ENCODE data around the gene CACNA1B.

CACNA1B gene

GRCh38 chr9:138061631-138062030 is 184.0 kb downstream of the CACNA1B start:
- no peak for DNase-seq

- DNase-seq, result no peak
Measured at GRCh38 chr9:138062196-138062595, 184.6 kb downstream of the CACNA1B start.

GRCh38 chr9:138063033-138063432 is 185.5 kb downstream of the CACNA1B start:
- no peak for DNase-seq

GRCh38 chr9:138063785-138064184 is 186.2 kb downstream of the CACNA1B start:
- DNase-seq, result no peak

GRCh38 chr9:138064547-138064946 is 187.0 kb downstream of the CACNA1B start:
- no peak for DNase-seq

- no peak for DNase-seq
Measured at GRCh38 chr9:138065287-138065686, 187.7 kb downstream of the CACNA1B start.

GRCh38 chr9:138066049-138066448 is 188.5 kb downstream of the CACNA1B start:
- DNase-seq, result no peak

- DNase-seq, result no peak
Measured at GRCh38 chr9:138067613-138068367, 190.2 kb downstream of the CACNA1B start.

- DNase-seq, result no peak
Measured at GRCh38 chr9:138068601-138069035, 191.0 kb downstream of the CACNA1B start.

- DNase-seq, result no peak
Measured at GRCh38 chr9:138069731-138070456, 192.3 kb downstream of the CACNA1B start.

- DNase-seq, result no peak
Measured at GRCh38 chr9:138070815-138071214, 193.2 kb downstream of the CACNA1B start.

- DNase-seq, result no peak
Measured at GRCh38 chr9:138071292-138071691, 193.7 kb downstream of the CACNA1B start.

GRCh38 chr9:138071731-138072130 is 194.1 kb downstream of the CACNA1B start:
- DNase-seq, result no peak

GRCh38 chr9:138072161-138072842 is 194.7 kb downstream of the CACNA1B start:
- no peak for DNase-seq

GRCh38 chr9:138072897-138073296 is 195.3 kb downstream of the CACNA1B start:
- DNase-seq, result no peak

GRCh38 chr9:138073408-138073807 is 195.8 kb downstream of the CACNA1B start:
- no peak for DNase-seq

GRCh38 chr9:138073808-138074207 is 196.2 kb downstream of the CACNA1B start:
- no peak for DNase-seq

- DNase-seq, result no peak
Measured at GRCh38 chr9:138074516-138074915, 196.9 kb downstream of the CACNA1B start.

GRCh38 chr9:138075496-138075895 is 197.9 kb downstream of the CACNA1B start:
- DNase-seq, result no peak

- DNase-seq, result no peak
Measured at GRCh38 chr9:138075961-138076649, 198.5 kb downstream of the CACNA1B start.

GRCh38 chr9:138076650-138077009 is 199.0 kb downstream of the CACNA1B start:
- no peak for DNase-seq

- DNase-seq, result no peak
Measured at GRCh38 chr9:138077126-138077525, 199.5 kb downstream of the CACNA1B start.

GRCh38 chr9:138077898-138078540 is 200.4 kb downstream of the CACNA1B start:
- DNase-seq, result no peak
